ENCODE data around the gene MYOCD.

MYOCD gene

DNA sequence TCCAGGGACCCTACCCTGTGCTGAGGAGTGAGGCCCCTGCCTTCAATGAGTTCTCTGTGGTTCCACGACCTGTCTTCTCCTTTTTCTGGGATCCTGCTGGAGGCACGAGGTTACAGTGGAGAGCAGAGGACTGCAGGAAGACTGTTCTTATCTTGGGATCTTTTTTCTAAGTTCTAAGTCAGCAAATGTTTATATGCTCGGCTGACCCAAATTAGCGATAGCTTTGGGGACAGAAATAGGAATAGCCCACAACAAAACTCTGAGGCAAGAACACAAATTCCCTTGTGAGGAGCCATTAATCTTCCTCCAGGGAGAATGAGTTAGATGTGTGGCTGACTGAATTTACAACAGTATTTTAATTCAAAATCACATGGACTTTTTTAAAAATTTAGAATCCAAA is 46.7 kb downstream of the MYOCD start:
- DNase-seq, result no peak

DNA sequence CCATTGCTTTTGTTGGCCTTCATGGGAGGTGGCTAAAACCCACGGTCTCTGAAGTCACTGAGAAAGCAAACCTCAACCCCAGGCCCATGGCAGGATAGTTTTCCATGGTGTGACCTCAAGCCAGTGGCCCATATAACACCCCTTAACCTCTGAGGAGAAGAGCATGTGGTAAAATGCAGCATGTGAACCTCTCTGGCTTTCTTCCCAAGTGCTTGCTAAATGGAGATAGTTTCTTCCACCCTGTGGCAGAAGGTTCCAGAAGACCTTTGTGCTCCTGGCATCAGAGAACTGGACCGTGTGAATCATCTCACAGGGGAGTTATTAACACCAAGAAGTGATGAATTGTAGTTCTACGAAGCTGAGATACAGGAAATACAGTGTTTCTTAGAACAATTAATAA is 47.3 kb downstream of the MYOCD start:
- DNase-seq, result no peak

DNA sequence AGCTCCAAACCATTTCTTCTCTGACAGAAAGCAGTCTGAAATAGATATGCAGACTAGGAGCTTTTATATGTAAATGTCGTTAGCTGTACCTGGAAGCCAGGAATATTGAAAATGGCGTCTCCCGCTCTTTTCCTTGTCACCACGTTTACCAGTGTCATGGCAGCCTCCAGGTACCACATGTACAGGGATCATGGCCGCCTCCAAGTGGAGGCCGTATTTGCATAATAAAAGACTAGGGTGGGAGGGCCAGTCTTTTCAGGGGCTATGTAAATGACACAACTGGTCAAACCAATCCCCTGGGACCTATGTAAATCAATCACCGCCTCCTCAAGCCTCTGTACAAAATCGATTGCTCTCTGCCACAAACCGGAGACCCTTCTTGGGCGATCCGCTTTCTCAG is 54.3 kb downstream of the MYOCD start:
- no peak for DNase-seq

DNA sequence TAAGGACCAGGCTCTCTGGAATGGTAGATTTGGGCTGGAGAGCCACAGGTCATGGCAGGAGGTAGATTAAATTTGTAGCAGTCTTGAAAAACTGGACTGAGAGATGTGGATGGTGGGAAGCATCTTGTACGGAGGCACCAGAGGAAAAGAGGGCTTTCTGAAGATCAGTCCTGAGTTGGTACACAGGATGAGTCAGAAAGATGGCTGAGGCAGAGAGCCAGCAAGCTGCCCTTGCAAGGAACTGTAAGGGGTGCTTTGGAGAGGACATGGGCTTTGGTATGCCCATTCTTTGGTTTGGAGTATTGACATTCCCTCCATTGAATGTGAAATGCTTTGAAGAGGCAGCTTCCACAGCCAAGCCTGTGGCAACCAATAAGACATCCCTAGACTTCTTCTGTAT is 55.9 kb downstream of the MYOCD start:
- no peak for DNase-seq

DNA sequence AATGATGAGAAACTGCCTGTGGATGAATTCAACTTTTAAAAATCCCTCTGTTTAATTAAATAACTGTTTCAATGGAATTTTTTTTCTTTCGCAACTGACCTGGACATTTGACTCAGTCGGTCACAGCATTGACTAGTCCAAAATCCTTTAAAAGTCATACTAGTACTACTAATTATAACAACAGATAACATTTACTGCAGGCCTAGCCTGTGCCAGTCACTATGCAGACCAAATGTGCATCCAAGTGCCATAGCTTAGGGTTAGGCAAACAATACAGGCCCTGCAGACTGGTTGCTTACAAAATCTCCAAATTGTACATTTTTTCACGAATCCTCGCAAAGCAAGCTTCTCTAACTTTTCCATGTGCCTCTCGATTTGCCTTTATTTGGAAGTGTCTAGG is 56.6 kb downstream of the MYOCD start:
- DNase-seq, result no peak

DNA sequence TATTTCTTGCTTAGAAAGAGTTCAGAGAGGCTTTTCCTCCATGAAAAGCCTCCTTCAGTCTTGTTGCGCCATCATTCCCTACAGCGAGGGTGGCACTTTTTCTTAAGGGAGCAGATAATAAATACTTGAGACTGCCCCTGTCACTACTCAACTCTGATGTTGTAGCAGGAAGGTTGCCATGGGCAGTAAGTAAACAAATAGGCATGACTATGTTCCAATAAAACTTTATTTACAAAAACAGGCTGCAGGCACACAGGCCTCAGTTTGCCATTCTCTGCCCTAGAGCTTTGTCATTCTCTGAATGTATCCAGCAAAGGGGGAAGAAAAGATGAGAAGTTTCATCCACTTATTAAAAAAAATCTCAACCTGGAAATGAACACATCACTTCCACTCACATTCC is 60.4 kb downstream of the MYOCD start:
- DNase-seq, result no peak

DNA sequence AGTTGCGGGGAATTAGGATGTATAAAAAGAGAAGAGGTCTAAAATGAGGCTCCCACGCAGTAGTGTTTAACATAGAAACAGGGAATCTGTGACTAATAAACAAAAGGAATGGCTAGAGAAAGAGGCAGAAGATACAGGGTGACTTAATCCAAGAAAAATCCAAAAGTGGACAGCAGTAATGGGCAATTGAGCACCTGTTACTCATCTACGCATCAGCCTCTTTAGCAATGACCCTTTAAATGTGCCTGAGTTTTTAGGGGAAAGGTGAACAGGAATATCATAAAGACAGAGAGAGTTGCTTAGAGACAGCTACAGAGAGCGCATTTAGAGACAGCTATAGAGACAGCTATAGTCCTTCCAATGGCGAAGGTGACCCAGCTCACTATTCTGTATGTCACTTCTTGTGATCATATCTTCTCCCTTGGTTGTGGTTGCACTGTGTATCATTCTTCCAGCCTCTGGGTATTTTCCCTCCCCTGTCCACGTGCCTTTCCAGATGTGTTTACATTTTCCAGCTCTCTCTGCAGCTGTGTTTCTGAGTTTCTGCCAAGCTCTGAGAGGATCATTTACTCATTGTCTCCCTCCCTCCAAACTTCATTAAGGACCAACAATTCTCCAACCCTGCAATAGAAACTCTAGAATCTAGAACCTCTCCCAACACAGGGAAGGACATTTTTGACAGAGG is 61.5 kb downstream of the MYOCD start:
- DNase-seq, result no peak

GRCh38 chr17:12727881-12728280 is 62.2 kb downstream of the MYOCD start:
- DNase-seq, result no peak

GRCh38 chr17:12729086-12729485 is 63.4 kb downstream of the MYOCD start:
- DNase-seq, result no peak

DNA sequence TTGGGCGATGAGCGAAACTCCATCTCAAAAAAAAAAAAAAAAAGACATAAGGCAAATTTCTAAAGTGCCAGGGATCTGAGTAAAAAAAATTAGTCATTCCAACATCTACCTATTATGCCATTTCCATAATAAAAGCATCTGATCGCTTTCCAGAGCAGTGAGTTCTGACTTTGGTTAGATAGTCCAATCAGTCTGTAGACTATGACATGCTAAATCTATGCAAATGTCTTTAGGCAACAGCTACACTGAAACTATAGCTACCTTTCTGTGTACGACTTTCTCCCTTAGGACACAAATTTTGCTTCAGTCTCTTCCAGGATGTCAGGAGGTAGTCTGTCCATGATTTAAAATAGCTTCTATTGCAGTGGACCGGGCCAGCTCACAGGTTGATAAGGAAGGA is 64.7 kb downstream of the MYOCD start:
- no peak for DNase-seq

DNA sequence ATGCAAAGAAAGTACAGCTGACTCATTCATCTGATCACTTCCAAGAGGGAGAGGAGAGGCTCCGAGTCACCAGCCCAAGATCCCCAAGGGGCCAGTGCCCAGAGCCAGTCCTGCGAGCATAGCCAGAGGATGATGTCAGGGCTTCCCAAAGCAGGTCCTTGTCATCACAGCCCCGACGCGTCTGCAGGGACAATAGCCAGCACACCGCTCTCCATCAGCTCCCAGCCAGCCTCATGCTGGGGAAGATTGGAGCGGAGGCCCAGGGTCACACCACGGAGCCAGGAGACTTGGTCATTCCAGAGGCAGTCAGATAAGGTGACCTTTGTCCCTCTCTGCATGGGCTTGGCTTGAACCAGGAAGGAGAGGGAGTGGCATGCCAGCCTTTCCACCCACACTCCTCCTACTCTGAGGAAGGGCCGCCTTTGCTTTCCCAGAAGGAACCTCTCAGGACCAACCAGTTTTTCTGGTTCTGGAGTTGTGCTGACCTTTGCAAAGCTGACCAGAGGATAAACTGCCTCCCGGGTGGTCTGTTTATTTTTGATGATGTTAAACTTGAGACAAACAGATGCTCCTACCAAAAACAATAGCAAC is 65.3 kb downstream of the MYOCD start:
- DNase-seq, result peak in 3 of 56 donors; percentile 0 to 4 (median 4)

DNA sequence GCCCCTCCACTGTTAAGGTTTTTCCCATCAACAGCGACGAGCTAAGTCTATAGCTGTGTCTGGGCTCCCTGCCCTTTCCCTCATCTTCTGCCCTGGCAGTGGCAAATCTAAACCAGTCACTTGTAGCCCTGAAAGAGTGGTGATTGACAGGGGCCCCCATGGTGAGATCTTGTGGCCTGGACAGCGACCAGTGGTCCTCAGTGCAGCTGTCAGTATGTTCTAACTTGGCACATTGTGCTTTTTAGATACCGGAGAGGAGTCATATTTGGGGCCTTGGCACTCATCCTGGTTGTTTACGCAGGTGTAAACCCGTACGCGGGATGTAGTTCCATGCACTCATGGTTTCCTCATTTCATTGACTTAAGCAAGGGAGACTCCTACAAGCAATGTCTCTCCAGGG is 66.1 kb downstream of the MYOCD start:
- DNase-seq, result no peak

DNA sequence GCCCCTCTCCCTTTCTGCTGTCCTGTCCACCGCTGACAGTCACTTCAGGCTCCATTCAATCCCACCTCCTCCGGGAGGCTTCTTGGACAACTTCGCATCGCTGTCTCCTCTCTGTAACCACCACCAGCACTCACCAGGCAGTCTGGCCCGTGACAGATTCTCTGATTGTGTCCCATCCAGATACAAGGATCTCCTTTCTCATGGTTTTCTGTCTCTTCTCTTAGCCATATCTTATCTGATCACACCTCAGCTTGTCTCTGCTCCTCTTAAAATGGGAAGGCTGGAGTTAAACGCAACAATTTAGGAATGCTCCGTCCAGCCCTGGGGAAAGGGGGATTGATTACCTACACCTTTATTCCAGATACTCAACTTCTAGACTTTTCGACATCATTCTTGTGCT is 66.7 kb downstream of the MYOCD start:
- DNase-seq, result no peak

GRCh38 chr17:12734926-12735325 is 69.2 kb downstream of the MYOCD start:
- no peak for DNase-seq

DNA sequence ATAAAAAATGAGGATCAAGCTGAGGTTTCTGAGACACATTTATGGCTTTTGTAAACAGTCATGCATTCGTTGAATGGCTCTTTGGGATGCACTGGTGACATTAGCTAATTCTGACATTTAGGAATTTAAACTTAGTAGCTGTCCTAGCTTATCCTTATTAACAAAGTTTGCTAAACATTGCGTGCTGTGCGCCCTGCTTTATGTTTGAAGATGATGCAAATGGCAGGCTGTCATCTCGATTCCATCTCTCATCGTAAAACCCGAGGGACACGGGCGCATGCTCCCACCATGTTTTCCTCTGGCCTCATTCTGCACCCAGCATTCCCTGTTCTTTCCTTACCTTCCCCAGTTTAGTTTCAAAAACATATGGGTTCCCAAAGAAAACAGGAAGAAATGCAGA is 69.8 kb downstream of the MYOCD start:
- DNase-seq, result no peak

GRCh38 chr17:12736526-12736925 is 70.8 kb downstream of the MYOCD start:
- DNase-seq, result no peak

- DNase-seq, result no peak
Measured at GRCh38 chr17:12737740-12738469, 72.2 kb downstream of the MYOCD start.

DNA sequence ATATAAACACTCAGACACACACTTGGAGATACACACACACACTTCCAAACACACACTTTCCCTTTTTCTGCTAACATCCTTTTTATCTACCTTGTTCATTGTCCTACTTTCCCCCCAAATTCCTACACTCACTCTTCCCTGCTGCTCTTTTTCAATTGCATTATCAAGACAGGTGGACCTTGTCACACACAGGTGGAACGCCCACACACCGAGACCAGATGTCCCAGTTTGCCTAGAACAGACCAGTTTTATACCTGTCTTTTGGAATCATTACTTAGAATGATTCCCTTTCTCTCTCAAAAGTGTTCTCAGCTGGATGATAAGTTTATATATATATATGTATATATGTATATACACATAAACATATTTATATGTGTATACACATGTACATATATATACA is 72.9 kb downstream of the MYOCD start:
- DNase-seq, result no peak

DNA sequence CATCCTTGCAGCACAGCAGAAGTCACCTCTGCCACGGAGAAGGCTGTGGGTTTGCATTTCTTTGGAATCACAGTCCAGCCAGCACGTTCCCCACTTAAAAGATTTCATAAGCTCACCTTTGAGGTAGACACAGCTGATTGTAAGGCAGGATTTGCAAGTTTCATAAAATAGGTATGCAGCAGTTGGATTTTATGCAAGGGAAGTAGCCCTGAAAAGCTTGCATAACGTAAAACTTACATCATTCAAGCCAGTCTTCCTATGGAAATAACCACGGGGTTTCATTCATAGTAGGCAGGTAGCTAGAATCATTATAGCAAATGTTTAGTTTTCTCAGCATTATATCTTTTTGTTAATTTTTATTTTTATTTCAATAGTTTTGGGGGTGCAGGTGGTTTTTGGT is 73.8 kb downstream of the MYOCD start:
- no peak for DNase-seq

DNA sequence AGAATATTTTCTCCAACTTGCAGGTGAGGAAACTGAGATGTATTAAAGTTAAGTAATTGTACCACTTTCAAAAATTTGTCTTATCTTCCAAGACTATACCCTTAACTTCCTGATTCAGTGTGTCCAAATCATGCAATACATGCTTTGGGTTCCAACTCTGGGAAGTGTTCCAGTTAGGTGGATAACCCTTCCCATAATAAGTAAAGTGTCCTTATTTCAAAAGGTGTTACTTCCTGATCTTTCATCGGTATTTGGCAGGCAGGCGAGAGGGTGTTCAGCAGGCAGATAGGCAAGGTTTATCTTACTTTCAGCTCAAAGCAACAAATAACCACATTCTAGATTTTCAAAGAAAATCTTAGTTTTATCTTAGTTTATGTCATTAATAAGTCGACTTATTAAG is 77.4 kb downstream of the MYOCD start:
- DNase-seq, result no peak

GRCh38 chr17:12744298-12744697 is 78.6 kb downstream of the MYOCD start:
- DNase-seq, result no peak

GRCh38 chr17:12744786-12745185 is 79.1 kb downstream of the MYOCD start:
- DNase-seq, result no peak

DNA sequence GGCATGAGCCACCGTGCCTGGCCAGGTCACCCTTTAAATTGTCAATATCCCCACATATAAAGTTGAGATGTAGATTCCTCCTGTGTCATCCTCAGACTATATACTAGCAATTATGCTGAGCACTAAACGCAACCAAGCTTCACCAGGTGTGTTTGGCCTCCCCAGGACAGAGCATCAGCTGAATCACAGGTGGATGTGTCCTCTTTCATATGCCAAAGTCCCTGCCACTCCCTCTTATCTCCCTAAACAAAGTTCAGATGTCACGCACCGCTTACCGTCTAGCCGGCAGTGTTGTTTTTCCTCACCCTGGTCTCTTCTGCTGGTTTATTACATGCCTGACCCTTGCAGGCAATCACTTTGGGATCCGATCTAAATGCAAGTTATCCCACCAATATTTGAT is 79.8 kb downstream of the MYOCD start:
- DNase-seq, result no peak
